Measurements from ENCODE around the gene PAQR6. TPM values are rescaled to one million over a fixed set of nuclear protein-coding genes. Genes with fewer than 3 reads are reported as not detected.

PAQR6 gene
- total and polyA plus RNA-seq, 2 of the 8 experiments (the other 6 are each of a cell fraction or from before 2014, with no cell fraction given): 7.1 to 11.3 TPM

DNA sequence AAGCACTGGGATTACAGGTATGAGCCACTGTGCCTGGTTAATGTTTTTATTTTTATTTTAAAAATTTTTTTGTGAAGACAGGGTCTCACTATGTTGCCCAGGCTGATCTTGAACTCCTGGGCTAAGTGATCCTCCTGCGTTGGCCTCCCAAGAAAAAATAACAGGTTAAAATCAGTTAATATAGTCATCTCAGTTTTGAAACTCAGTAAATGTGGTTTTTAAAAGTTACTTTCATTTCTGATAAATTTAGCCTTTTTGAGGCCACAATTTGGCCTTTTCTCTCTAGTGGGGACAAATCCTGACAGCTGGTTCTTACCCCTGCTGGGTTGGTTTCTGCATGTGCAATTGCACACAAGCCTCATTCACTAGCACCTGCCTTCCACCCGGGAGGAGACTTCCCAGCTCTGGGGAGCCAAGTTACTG is 21.7 kb downstream of the PAQR6 start:
- Histone ChIP-seq H4K5ac (ENCODE audit: insufficient read length, low read depth, low read length) (no peak overlapping the region), H2BK120ac (replicated peaks; ENCODE audit: low read depth, low read length) (no peak overlapping the region), H3K4me3 (ENCODE audit: extremely low read depth in 1 of 4, insufficient read depth in 2 of 4, low read depth in 3 of 4, low read length in 4 of 4) (no peak overlapping the region), H3K27me3 (replicated peaks in 1 of 4; ENCODE audit: control insufficient read depth in 3 of 4, extremely low read depth in 1 of 4, insufficient read depth in 3 of 4, low read length in 3 of 4) (no peaks in the 10 kb centered on the region), H2BK15ac (ENCODE audit: low read length) (no peak overlapping the region), H3K4ac (replicated peaks; ENCODE audit: insufficient read length, low read depth, low read length) (no peak overlapping the region), H2AK5ac (ENCODE audit: low read depth, low read length) (no peak overlapping the region), H3K14ac (ENCODE audit: insufficient read length) (no peak overlapping the region), H2BK5ac (ENCODE audit: low read depth, low read length) (no peak overlapping the region), H3K23ac (ENCODE audit: insufficient read length) (no peak overlapping the region), H3K79me1 (ENCODE audit: low read depth, low read length) (peaks cover 13% of the 10 kb centered on the region), H4K8ac (ENCODE audit: extremely low read depth, insufficient read depth, low read length) (no peak overlapping the region), H4K20me1 (replicated peaks in 1 of 2; ENCODE audit: control insufficient read depth in 1 of 2, insufficient read depth in 2 of 2, low read length in 2 of 2) (peaks cover 0 to 7% of the 10 kb centered on the region in 2 experiments), H3K18ac (ENCODE audit: extremely low read depth, low read length) (no peak overlapping the region), H2BK20ac (ENCODE audit: low read length) (no peak overlapping the region), H3K79me2 (ENCODE audit: control insufficient read depth in 1 of 2, insufficient read depth in 2 of 2, low read length in 2 of 2) (0 out of 4 replicates have a peak, but pooled peaks cover 0 to 8% of the 10 kb centered on the region in 2 experiments), H4K91ac (replicated peaks; ENCODE audit: insufficient read length, low read length) (no peak overlapping the region), H3K4me1 (replicated peaks in 1 of 4; ENCODE audit: control insufficient read depth in 3 of 4, insufficient read depth in 4 of 4, low read length in 3 of 4) (no peaks in the 10 kb centered on the region), H2AFZ (ENCODE audit: low read length) (no peak overlapping the region), H3K23me2 (ENCODE audit: low read depth, low read length) (no peaks in the 10 kb centered on the region), H3K56ac (replicated peaks; ENCODE audit: insufficient read length, low read depth, low read length) (no peak overlapping the region), H3K9me3 (ENCODE audit: insufficient read depth in 2 of 2, low read depth in 1 of 2, low read length in 1 of 2) (no peaks in the 10 kb centered on the region), H3K36me3 (ENCODE audit: control insufficient read depth in 2 of 4, insufficient read depth in 4 of 4, low read length in 3 of 4) (peaks cover 11 to 34% (median 17%) of the 10 kb centered on the region in 4 experiments), H3K4me2 (ENCODE audit: insufficient read depth in 1 of 2, low read depth in 2 of 2, low read length in 2 of 2) (no peak overlapping the region), H3K27ac (ENCODE audit: low read depth, low read length) (no peak overlapping the region), H3K9ac (replicated peaks in 1 of 4; ENCODE audit: extremely low read depth in 1 of 4, low read depth in 3 of 4, low read length in 3 of 4) (no peak overlapping the region), H2BK12ac (ENCODE audit: low read depth, low read length) (no peak overlapping the region)
- CTCF ChIA-PET (ENCODE audit: partially characterized antibody): interaction anchor here (1.0 to 47.2 kb wide), 18 partner anchors 8 to 135 kb away, joined by 3 to 1265 read pairs (median 8); partner anchors contain the start of genes PMF1, SEMA4A and SLC25A44
- DNase-seq (ENCODE audit: low read depth in 1 of 2, low spot score in 2 of 2) (no peak), FAIRE-seq (no peak)
- POLR2A ChIA-PET (ENCODE audit: partially characterized antibody): interaction anchor here (0.6 to 6.6 kb wide), 7 partner anchors 12 to 85 kb away, joined by 3 to 49 read pairs (median 3); partner anchors contain the start of gene PMF1
- no peak for TF ChIP-seq ATF2 (IDR thresholded peaks at IDR 0.05; ENCODE audit: low read length)
- no peak for TF ChIP-seq KDM1A (IDR thresholded peaks at IDR 0.05; ENCODE audit: borderline replicate concordance, low read length)
- no peak for TF ChIP-seq NANOG (IDR thresholded peaks at IDR 0.05; ENCODE audit: insufficient read depth, low read depth, low read length, poor library complexity, severe bottlenecking)
- no peak for TF ChIP-seq USF2 (IDR thresholded peaks at IDR 0.05; ENCODE audit: low read length)
- WGBS, 2 experiments (ENCODE audit: extremely low coverage in 1 of 2, insufficient coverage in 1 of 2, insufficient read length in 1 of 2, insufficient replicate concordance in 2 of 2, low coverage in 1 of 2, low lambda C conversion rate in 2 of 2, missing lambda C conversion rate in 1 of 2): 95% methylated on average over 2 of the region's 2 CpGs; no CpG with 5 or more reads in 1 of the 2 experiments
